Measurements from ENCODE around the gene CCDC177. TPM values are rescaled to one million over a fixed set of nuclear protein-coding genes. Genes with fewer than 3 reads are reported as not detected.

Gene CCDC177
- total RNA-seq, 1 experiment from 2014 or later = not detected

DNA sequence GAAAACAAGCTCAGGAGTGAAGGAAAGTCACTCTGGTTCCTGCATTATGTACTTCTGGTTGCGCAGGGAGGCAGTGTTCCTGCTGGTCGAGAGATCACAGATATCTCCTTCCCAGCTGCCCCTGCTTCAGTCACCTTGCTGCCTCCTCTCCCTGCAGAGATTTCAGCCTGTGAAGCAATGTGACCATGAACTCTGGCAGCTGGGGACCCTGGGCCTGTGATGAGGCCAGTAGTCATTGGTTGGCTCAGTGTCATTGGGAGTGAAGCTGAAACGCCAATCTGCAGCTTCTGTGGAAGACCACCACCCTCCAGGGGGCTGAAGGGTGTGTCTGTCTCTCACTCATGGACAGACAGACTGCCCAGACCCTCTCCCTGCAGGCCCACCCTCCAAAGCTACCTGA, 45.1 kb downstream of the CCDC177 start:
- H3K79me2 ChIP-seq (ENCODE audit: low read length) = no peaks in the 10 kb centered on the region
- H4K20me1 ChIP-seq (ENCODE audit: insufficient read depth, low read depth, low read length) = no peaks in the 10 kb centered on the region
- H3K4me1 ChIP-seq (ENCODE audit: low read length) = no peaks in the 10 kb centered on the region
- no peak for DNase-seq
- no peak overlapping the region for H3K27ac ChIP-seq (ENCODE audit: low read length)
- H3K9me3 ChIP-seq (ENCODE audit: low read length) = no peaks in the 10 kb centered on the region
- no peaks in the 10 kb centered on the region for H3K36me3 ChIP-seq (ENCODE audit: insufficient read depth, low read length)
- no peak overlapping the region for H2AFZ ChIP-seq (ENCODE audit: low read length)
- H3K4me2 ChIP-seq (ENCODE audit: low read depth, low read length, poor library complexity, severe bottlenecking) = no peak overlapping the region
- H3K9me2 ChIP-seq (replicated peaks; ENCODE audit: insufficient read depth, low read length) = no peaks in the 10 kb centered on the region
- no peak overlapping the region for H3K4me3 ChIP-seq (ENCODE audit: low read length)
- H3K9ac ChIP-seq (ENCODE audit: low read length) = no peak overlapping the region
- H3K27me3 ChIP-seq (ENCODE audit: low read length) = no peaks in the 10 kb centered on the region

GRCh38 chr14:69528930-69529329, 45.7 kb downstream of the CCDC177 start:
- H3K4me3 ChIP-seq (ENCODE audit: low read length) = no peak overlapping the region
- no peaks in the 10 kb centered on the region for H3K4me1 ChIP-seq (ENCODE audit: low read length)
- no peaks in the 10 kb centered on the region for H3K9me3 ChIP-seq (ENCODE audit: low read length)
- H3K9ac ChIP-seq (ENCODE audit: low read length) = no peak overlapping the region
- no peaks in the 10 kb centered on the region for H3K79me2 ChIP-seq (ENCODE audit: low read length)
- H2AFZ ChIP-seq (ENCODE audit: low read length) = no peak overlapping the region
- H3K36me3 ChIP-seq (ENCODE audit: insufficient read depth, low read length) = no peaks in the 10 kb centered on the region
- no peaks in the 10 kb centered on the region for H3K27me3 ChIP-seq (ENCODE audit: low read length)
- no peak overlapping the region for H3K27ac ChIP-seq (ENCODE audit: low read length)
- no peak for DNase-seq
- H3K4me2 ChIP-seq (ENCODE audit: low read depth, low read length, poor library complexity, severe bottlenecking) = no peak overlapping the region
- no peaks in the 10 kb centered on the region for H3K9me2 ChIP-seq (replicated peaks; ENCODE audit: insufficient read depth, low read length)
- H4K20me1 ChIP-seq (ENCODE audit: insufficient read depth, low read depth, low read length) = no peaks in the 10 kb centered on the region

DNA sequence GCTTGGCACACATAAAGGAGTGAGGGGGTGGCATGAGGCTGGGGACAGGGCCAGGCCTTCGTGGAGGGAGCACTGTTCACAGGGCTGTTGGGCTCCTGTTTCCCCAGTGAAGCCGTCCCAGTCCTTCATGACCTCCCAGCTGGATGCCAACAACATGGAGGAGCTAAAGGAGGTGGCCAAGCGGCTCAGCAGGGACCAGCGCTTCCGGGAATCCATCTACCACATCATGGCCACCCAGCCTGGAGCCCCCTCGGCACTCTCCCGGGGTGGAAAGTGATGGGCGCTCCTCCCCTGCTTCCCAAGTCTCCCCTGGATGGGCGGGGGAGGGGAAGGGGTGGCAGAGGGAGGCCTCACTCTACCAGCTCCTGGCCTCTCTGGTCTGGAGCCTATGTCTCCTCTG, 46.5 kb downstream of the CCDC177 start:
- no peak for DNase-seq
- Histone ChIP-seq H3K4me1 (ENCODE audit: low read length) (no peaks in the 10 kb centered on the region), H3K4me2 (ENCODE audit: low read depth, low read length, poor library complexity, severe bottlenecking) (no peak overlapping the region), H3K9ac (ENCODE audit: low read length) (no peak overlapping the region), H3K27ac (ENCODE audit: low read length) (no peak overlapping the region), H3K27me3 (ENCODE audit: low read length) (no peaks in the 10 kb centered on the region), H3K9me3 (ENCODE audit: low read length) (no peaks in the 10 kb centered on the region), H4K20me1 (ENCODE audit: insufficient read depth, low read depth, low read length) (no peaks in the 10 kb centered on the region), H3K9me2 (replicated peaks; ENCODE audit: insufficient read depth, low read length) (no peaks in the 10 kb centered on the region), H3K36me3 (ENCODE audit: insufficient read depth, low read length) (no peaks in the 10 kb centered on the region), H3K79me2 (ENCODE audit: low read length) (no peaks in the 10 kb centered on the region), H3K4me3 (ENCODE audit: low read length) (no peak overlapping the region), H2AFZ (ENCODE audit: low read length) (no peak overlapping the region)

DNA sequence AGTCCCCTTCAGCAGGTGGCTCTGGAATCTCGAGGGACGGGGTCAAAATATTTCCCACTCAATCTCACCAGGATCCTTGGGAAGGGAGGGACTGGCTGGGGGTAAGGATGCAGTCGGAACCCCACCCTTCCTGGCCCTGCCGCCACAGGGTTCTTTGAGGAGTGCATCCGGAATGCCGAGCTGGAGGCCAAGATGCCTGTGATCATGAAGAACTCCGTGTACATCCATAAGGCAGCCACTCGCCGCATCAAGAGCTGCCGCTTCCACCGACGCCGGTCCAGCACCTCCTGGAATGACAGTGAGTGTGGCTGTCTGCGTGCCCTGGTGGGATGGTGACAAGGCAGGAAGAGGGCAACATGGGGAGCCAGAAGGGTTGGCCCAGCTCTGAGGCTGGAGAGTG, 47.0 kb downstream of the CCDC177 start:
- no peaks in the 10 kb centered on the region for H3K27me3 ChIP-seq (ENCODE audit: low read length)
- H3K9ac ChIP-seq (ENCODE audit: low read length) = no peak overlapping the region
- no peaks in the 10 kb centered on the region for H3K36me3 ChIP-seq (ENCODE audit: insufficient read depth, low read length)
- DNase-seq = no peak
- H4K20me1 ChIP-seq (ENCODE audit: insufficient read depth, low read depth, low read length) = no peaks in the 10 kb centered on the region
- H3K4me3 ChIP-seq (ENCODE audit: low read length) = no peak overlapping the region
- H2AFZ ChIP-seq (ENCODE audit: low read length) = no peak overlapping the region
- H3K4me2 ChIP-seq (ENCODE audit: low read depth, low read length, poor library complexity, severe bottlenecking) = no peak overlapping the region
- H3K4me1 ChIP-seq (ENCODE audit: low read length) = no peaks in the 10 kb centered on the region
- H3K79me2 ChIP-seq (ENCODE audit: low read length) = no peaks in the 10 kb centered on the region
- no peaks in the 10 kb centered on the region for H3K9me2 ChIP-seq (replicated peaks; ENCODE audit: insufficient read depth, low read length)
- no peak overlapping the region for H3K27ac ChIP-seq (ENCODE audit: low read length)
- H3K9me3 ChIP-seq (ENCODE audit: low read length) = no peaks in the 10 kb centered on the region

- Histone ChIP-seq H3K4me1 (ENCODE audit: low read length) (no peaks in the 10 kb centered on the region), H3K4me3 (ENCODE audit: low read length) (no peak overlapping the region), H3K79me2 (ENCODE audit: low read length) (no peaks in the 10 kb centered on the region), H3K9me2 (replicated peaks; ENCODE audit: insufficient read depth, low read length) (no peaks in the 10 kb centered on the region), H3K36me3 (ENCODE audit: insufficient read depth, low read length) (no peaks in the 10 kb centered on the region), H3K9me3 (ENCODE audit: low read length) (no peaks in the 10 kb centered on the region), H2AFZ (ENCODE audit: low read length) (no peak overlapping the region), H3K27me3 (ENCODE audit: low read length) (no peaks in the 10 kb centered on the region), H3K27ac (ENCODE audit: low read length) (no peak overlapping the region), H3K4me2 (ENCODE audit: low read depth, low read length, poor library complexity, severe bottlenecking) (no peak overlapping the region), H4K20me1 (ENCODE audit: insufficient read depth, low read depth, low read length) (no peaks in the 10 kb centered on the region), H3K9ac (ENCODE audit: low read length) (no peak overlapping the region)
- DNase-seq = no peak
These were observed 48.8 kb downstream of the CCDC177 start for GRCh38 chr14:69525896-69526295.

GRCh38 chr14:69522026-69522425, 52.6 kb downstream of the CCDC177 start:
- DNase-seq = no peak
- no peak overlapping the region for H3K27ac ChIP-seq (ENCODE audit: low read length)

More at GRCh38 chr14:69522026-69522425, 52.6 kb downstream of the CCDC177 start:
- no peaks in the 10 kb centered on the region for H3K27me3 ChIP-seq (ENCODE audit: low read length)
- H3K4me3 ChIP-seq (ENCODE audit: low read length) = no peak overlapping the region
- no peaks in the 10 kb centered on the region for H3K9me3 ChIP-seq (ENCODE audit: low read length)
- H3K4me2 ChIP-seq (ENCODE audit: low read depth, low read length, poor library complexity, severe bottlenecking) = no peak overlapping the region
- H3K4me1 ChIP-seq (ENCODE audit: low read length) = no peaks in the 10 kb centered on the region
- no peak overlapping the region for H2AFZ ChIP-seq (ENCODE audit: low read length)
- H3K36me3 ChIP-seq (ENCODE audit: insufficient read depth, low read length) = no peaks in the 10 kb centered on the region
- no peaks in the 10 kb centered on the region for H3K9me2 ChIP-seq (replicated peaks; ENCODE audit: insufficient read depth, low read length)
- no peaks in the 10 kb centered on the region for H4K20me1 ChIP-seq (ENCODE audit: insufficient read depth, low read depth, low read length)
- no peak overlapping the region for H3K9ac ChIP-seq (ENCODE audit: low read length)
- H3K79me2 ChIP-seq (ENCODE audit: low read length) = no peaks in the 10 kb centered on the region

Other genes starting within 250 kb of the CCDC177 start
- gene ERH, start 176.6 kb downstream of the CCDC177 start, total RNA-seq (2014; rRNA removed; shearing (Covaris generic); ENCODE audit: low replicate concordance) = 168 and 296 TPM in 2 replicates
- 111 and 161 TPM in 2 replicates for gene SLC39A9, start 176.2 kb downstream of the CCDC177 start, total RNA-seq (2014; rRNA removed; shearing (Covaris generic); ENCODE audit: low replicate concordance)
- 0.41 TPM in 1 of 2 replicates, not detected in the other for gene PLEKHD1, start 90.1 kb downstream of the CCDC177 start, total RNA-seq (2014; rRNA removed; shearing (Covaris generic); ENCODE audit: low replicate concordance)
- 43.8 and 46.0 TPM in 2 replicates for gene SUSD6, start 36.7 kb upstream of the CCDC177 start, total RNA-seq (2014; rRNA removed; shearing (Covaris generic); ENCODE audit: low replicate concordance)
- 292 and 379 TPM in 2 replicates for gene SRSF5, start 192.3 kb upstream of the CCDC177 start, total RNA-seq (2014; rRNA removed; shearing (Covaris generic); ENCODE audit: low replicate concordance)
- gene SLC10A1, start 222.4 kb upstream of the CCDC177 start, total RNA-seq (2014; rRNA removed; shearing (Covaris generic); ENCODE audit: low replicate concordance) = not detected in 2 replicates